GM12878 (cell line): ENCODE data around the gene DOCK9. TPM values are rescaled to one million over a fixed set of nuclear protein-coding genes. Genes with fewer than 3 reads are reported as not detected.

Experiments
- EGR1 ChIP-seq, 2 experiments: IDR thresholded peaks; 1 replicate in 1 of 2; 2 replicates in 1 of 2; pipeline ENCODE4 v1.6.1; 2011 to 2012; ENCODE audit warnings: low read depth in 2 of 2, low read length in 2 of 2, borderline replicate concordance in 1 of 2, mild to moderate bottlenecking in 1 of 2, moderate library complexity in 1 of 2
- ELK1 ChIP-seq: IDR thresholded peaks from 2 replicates; pipeline ENCODE4 v1.6.1; 2012; ENCODE audit warnings: low read depth, low read length, improper control_type of control experiment
- ETV6 ChIP-seq, 2 experiments: fragments of 450-650 bp in 1 of 2; IDR thresholded peaks in 1 of 2; conservative IDR thresholded peaks in 1 of 2; 2 replicates each; pipeline ENCODE4 v1.6.1; 2014; ENCODE audit warnings: antibody characterized with exemption in 1 of 2, borderline replicate concordance in 1 of 2, low read depth in 1 of 2, mild to moderate bottlenecking in 1 of 2, moderate library complexity in 1 of 2
- RAD21 ChIP-seq: IDR thresholded peaks from 2 replicates; pipeline ENCODE4 v1.6.1; 2011; ENCODE audit warnings: mild to moderate bottlenecking, low read depth, low read length, moderate library complexity; ENCODE audit not compliant: insufficient read depth
- SREBF2 ChIP-seq: IDR thresholded peaks from 2 replicates; pipeline ENCODE4 v1.6.1; 2012; ENCODE audit warnings: mild to moderate bottlenecking, low read length
- polyA plus RNA-seq, 11 experiments: library from polyadenylated mRNA; depleted of rRNA in 4 of 11; unstranded in 6 of 11; stranded (reverse) in 5 of 11; fragments of >200 nt; fragmentation: Nextera tagmentation in 4 of 11; fragmentation: Illumina TruSeq in 1 of 11; extraction: Ambion mirVana in 4 of 11; extraction: Trizol in 1 of 11; gene quantifications; 1 replicate in 1 of 11; 2 replicates in 10 of 11; pipeline versions ENCODE4 v1.2.1 to v1.2.3, GENCODE V29; 2011 to 2016; ENCODE audit warnings: inconsistent platforms in 2 of 11, missing spikeins in 2 of 11, low read depth in 1 of 11
- total RNA-seq, 4 experiments: library from RNA; depleted of rRNA in 3 of 4; stranded (reverse); fragments of >200 nt in 3 of 4; fragmentation: Illumina TruSeq in 1 of 4; extraction: Trizol in 1 of 4; gene quantifications; 2 replicates each; pipeline versions ENCODE4 v1.2.1 to v1.2.3, GENCODE V29; 2013 to 2021
- TF ChIP-seq, protein P1 (sequence below): fragments of 450-650 bp; formaldehyde crosslinking; IDR thresholded peaks from 2 replicates; pipeline ENCODE4 v1.4.0; 2020; ENCODE audit warnings: mild to moderate bottlenecking, moderate library complexity

The DOCK9 gene
- total and polyA plus RNA-seq, 10 of the 15 experiments (the other 5 are each of a cell fraction or from before 2014, with no cell fraction given) = 0.09 to 2.9 (median 0.74) TPM

GRCh38 chr13:98773921-98774320 is 203.9 kb downstream of the DOCK9 start (continued):
- no peak for TF ChIP-seq RAD21
- TF ChIP-seq, protein P1, sequence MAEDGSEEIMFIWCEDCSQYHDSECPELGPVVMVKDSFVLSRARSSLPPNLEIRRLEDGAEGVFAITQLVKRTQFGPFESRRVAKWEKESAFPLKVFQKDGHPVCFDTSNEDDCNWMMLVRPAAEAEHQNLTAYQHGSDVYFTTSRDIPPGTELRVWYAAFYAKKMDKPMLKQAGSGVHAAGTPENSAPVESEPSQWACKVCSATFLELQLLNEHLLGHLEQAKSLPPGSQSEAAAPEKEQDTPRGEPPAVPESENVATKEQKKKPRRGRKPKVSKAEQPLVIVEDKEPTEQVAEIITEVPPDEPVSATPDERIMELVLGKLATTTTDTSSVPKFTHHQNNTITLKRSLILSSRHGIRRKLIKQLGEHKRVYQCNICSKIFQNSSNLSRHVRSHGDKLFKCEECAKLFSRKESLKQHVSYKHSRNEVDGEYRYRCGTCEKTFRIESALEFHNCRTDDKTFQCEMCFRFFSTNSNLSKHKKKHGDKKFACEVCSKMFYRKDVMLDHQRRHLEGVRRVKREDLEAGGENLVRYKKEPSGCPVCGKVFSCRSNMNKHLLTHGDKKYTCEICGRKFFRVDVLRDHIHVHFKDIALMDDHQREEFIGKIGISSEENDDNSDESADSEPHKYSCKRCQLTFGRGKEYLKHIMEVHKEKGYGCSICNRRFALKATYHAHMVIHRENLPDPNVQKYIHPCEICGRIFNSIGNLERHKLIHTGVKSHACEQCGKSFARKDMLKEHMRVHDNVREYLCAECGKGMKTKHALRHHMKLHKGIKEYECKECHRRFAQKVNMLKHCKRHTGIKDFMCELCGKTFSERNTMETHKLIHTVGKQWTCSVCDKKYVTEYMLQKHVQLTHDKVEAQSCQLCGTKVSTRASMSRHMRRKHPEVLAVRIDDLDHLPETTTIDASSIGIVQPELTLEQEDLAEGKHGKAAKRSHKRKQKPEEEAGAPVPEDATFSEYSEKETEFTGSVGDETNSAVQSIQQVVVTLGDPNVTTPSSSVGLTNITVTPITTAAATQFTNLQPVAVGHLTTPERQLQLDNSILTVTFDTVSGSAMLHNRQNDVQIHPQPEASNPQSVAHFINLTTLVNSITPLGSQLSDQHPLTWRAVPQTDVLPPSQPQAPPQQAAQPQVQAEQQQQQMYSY (CRISPR knock-in tag) = no peak
- TF ChIP-seq EGR1 (IDR thresholded peaks at IDR 0.05; ENCODE audit: borderline replicate concordance in 1 of 2, low read depth in 2 of 2, low read length in 2 of 2) = no peak
- TF ChIP-seq SREBF2 = no peak
- no peak for TF ChIP-seq ELK1
- TF ChIP-seq ETV6 (conservative IDR thresholded peaks at IDR 0.05 in 1 of 2, IDR thresholded peaks at IDR 0.05 in 1 of 2; ENCODE audit: borderline replicate concordance in 1 of 2, low read depth in 1 of 2) = no peak
